Gastroesophageal sphincter (tissue), 3 donors: ENCODE measurements around the gene CDV3.

Experiments
- POLR2A ChIP-seq, 2 donors: fragments of 450-650 bp; IDR thresholded peaks; one replicate each; pipeline ENCODE4 v1.6.1; 2017; ENCODE audit warnings: antibody characterized with exemption in 2 of 2, mild to moderate bottlenecking in 2 of 2, moderate library complexity in 1 of 2
- TF ChIP-seq, protein P1 (sequence below), 4 experiments: fragments of 200-600 bp in 2 of 4; fragments of 450-650 bp in 2 of 4; sonication (generic) in 1 of 4; IDR thresholded peaks; one replicate each; pipeline ENCODE4 v1.5.1; 2017 to 2019; ENCODE audit warnings: antibody characterized with exemption in 4 of 4, mild to moderate bottlenecking in 2 of 4, moderate library complexity in 2 of 4

- TF ChIP-seq, protein P1, sequence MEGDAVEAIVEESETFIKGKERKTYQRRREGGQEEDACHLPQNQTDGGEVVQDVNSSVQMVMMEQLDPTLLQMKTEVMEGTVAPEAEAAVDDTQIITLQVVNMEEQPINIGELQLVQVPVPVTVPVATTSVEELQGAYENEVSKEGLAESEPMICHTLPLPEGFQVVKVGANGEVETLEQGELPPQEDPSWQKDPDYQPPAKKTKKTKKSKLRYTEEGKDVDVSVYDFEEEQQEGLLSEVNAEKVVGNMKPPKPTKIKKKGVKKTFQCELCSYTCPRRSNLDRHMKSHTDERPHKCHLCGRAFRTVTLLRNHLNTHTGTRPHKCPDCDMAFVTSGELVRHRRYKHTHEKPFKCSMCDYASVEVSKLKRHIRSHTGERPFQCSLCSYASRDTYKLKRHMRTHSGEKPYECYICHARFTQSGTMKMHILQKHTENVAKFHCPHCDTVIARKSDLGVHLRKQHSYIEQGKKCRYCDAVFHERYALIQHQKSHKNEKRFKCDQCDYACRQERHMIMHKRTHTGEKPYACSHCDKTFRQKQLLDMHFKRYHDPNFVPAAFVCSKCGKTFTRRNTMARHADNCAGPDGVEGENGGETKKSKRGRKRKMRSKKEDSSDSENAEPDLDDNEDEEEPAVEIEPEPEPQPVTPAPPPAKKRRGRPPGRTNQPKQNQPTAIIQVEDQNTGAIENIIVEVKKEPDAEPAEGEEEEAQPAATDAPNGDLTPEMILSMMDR (IDR thresholded peaks at IDR 0.05), result no peak
- TF ChIP-seq POLR2A (IDR thresholded peaks at IDR 0.05), result no peak
These were observed 54.3 kb downstream of the CDV3 start for GRCh38 chr3:133627789-133628188.
